Diencephalon (tissue), 1 donor: ENCODE results near the gene CERT1. TPM values are rescaled to one million over a fixed set of nuclear protein-coding genes. Genes with fewer than 3 reads are reported as not detected.

ENCODE experiments used
- small RNA-seq: library from RNA; depleted of rRNA; stranded (forward); fragments of <200 nt; gene quantifications from one replicate; pipeline ENCODE3, GENCODE V24; 2014
- total RNA-seq: library from RNA; depleted of rRNA; stranded (reverse); fragments of >200 nt; gene quantifications from one replicate; pipeline ENCODE4 v1.2.3, GENCODE V29; 2014

CERT1 gene
- 76.6 TPM for total RNA-seq

GRCh38 chr5:75511435-75512382, at the start of gene CERT1, which contains the start of gene POLK:
Gene CERT1 (minus strand): TSS chr5:75511629. CDS start chr5:75511207, 422 bp downstream.
Gene POLK (plus strand): TSS chr5:75511891.

GRCh38 chr5:75336615-75337336, 174.7 kb downstream of the CERT1 start, which contains the start of gene HMGCR:
Gene HMGCR (plus strand): TSS chr5:75337220. CDS start chr5:75342606, 5,386 bp downstream.

Small RNA genes within 50 kb of the gene (small RNA-seq; reads per million reads assigned to genes)
- gene RNU7-175P = not detected

Other genes starting within 250 kb of the CERT1 start
- 298 TPM for gene HMGCR, start 174.4 kb downstream of the CERT1 start, total RNA-seq
- 48.7 TPM for gene POLK, start 262 bp upstream of the CERT1 start, total RNA-seq
- 1.6 TPM for gene ANKDD1B, start 99.8 kb upstream of the CERT1 start, total RNA-seq
- 22.6 TPM for gene POC5, start 205.8 kb upstream of the CERT1 start, total RNA-seq